ENCODE measurements around the gene KLHL24.
"Not testable (repeated sequence)": the region's sequence is repeated elsewhere in the genome, so short reads cannot be mapped to it uniquely, and the experiment has no call there.

The KLHL24 gene

DNA sequence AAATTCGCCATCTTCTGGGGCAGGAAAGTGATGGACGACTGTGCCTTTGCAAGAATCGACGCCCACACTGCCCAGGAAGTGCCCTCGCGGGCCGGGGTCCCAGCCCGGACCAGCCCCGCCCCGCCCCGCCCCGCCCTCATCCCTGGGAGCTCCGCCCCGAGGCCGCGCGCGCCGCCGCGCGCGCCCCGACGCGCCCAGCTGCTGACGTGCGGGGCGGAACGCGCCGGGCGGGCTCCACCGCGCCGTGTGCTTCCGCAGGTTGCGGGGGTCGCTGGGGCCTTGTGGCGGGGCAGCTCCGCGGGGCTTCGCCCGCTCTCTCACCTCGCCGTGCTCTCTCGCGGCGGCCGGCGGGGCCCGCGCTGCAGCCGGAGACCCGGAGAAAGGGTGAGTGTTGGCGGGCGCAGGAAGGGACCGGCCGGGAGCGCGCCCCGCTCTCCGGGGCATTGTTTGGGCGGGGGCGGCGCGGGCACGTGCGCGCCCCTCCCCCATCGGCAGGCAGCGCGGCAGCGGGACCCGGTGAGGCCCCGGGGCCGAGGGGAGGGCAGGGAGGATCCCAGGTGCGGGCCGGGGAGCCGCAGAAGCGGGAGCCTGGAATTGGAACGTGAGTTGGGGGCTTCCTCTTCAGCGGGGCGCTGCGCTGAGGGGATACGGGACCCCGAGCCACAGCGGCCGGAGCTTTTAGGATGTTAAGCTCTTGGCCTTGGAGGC, 62.3 kb downstream of the KLHL24 start, which contains the start of gene YEATS2:
TSS of gene YEATS2 (plus strand) at position 188 of the 708 bp plus-strand sequence. CDS start 17,366 bp downstream, outside the sequence.
- DNase-seq, result peak; percentile 55

DNA sequence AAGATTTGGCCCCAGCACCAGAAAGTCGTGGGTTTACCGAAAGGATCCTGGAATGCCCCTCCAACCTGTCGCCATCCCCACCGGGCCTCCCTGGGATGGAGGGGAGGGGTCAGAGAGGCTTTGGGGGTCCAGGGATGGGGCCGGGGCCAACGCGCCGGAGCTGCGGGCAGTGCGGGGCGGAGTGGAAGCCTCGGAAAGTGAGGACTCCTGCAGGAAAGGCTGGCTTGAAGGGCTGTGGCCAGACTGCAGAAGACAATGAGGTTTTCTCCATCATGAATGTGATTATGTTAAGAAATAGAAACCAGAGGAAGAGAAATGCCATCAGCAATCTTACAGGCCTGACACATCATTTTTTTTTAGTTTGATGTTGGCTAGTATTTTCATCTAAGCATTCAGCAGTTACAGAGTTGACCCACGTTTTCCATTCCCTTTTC, 62.9 kb downstream of the KLHL24 start:
- DNase-seq, result no peak

DNA sequence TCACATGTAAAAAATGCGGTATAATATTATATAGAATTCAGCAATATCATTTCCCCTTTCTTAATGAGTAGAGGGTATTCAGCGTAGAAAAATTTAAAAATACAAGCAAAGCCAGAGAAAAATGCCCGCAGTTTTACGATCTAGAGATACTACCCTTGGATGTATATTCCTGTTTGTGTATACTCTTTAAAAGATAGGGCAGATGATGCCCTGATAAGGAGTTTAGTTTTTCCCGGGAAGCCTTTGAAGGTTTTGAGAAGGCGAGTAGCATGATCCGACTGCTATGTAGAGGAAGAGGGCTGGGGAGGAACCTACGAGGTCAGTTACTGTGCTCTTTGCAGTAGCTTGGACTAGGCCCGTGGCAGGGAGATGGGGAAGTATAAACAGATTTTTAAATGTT, 63.3 kb downstream of the KLHL24 start:
- no peak for DNase-seq

DNA sequence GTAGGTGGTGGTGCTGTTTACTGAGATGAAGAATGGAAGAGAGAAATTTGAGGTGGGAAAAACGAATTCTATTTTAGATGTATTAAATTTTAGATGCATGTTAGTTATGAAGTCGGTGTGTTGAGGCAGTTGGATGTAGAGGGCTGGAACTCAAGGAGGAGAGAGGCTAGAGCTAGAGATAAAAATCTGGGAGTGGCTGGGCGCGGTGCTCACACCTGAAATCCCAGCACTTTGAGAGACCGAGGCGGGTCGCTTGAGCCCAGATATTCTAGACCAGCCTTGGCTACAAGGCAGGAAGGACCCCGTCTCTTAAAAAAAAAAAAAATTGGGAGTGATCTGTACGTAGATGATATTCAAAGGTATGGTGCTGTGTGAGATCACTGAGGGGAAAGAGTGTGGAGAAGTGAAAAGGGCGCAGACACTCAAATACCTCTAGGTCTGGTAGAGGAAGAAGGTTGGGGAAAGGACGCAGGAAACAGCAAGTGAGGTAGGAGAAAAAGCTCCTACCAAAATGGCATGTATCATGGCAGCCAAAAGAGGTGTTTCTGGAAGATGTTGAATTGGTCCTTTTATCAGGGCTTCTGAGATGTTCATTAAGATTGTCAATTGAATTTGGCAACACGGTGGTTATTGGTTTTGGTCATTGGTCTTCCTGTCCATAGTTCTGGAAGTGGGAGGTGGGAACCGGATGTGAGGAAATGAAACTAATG, 64.0 kb downstream of the KLHL24 start:
- DNase-seq, result no peak

DNA sequence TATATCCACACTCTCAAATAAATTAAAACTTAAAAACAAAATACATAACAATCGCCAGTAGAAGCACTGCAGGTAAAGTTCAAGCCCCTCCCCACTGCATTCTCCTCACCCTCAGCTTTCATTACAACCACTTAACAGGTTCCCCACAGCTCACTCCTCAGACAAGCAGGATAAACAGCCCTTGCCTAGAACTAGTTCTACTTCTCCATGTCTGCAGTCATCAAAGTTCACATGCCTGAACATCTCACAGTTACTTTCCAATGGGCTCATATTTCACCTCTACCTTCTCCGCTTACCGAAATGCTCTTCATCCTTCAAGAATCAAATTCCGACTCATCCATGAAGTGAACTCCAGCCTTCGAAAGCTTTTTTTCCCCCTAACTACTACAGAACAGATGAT, 66.3 kb downstream of the KLHL24 start:
- no peak for DNase-seq

DNA sequence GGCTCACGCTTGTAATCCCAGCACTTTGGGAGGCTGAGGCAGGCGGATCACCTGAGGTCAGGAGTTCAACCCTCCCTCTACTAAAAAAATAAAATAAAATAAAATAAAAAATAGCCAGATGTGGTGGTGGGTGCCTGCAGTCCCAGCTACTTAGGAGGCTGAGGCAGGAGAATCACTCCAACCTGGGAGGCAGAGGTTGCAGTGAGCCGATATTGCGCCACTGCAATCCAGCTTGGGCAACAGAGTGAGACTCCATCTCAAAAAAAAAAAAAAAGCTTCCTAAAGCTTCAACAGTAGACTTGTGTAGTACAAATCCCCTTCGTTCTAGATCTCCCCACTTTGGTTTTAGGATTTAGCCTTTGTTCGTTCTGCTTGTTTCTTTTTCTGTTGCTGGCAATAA, 68.5 kb downstream of the KLHL24 start:
- not testable (repeated sequence) for DNase-seq

DNA sequence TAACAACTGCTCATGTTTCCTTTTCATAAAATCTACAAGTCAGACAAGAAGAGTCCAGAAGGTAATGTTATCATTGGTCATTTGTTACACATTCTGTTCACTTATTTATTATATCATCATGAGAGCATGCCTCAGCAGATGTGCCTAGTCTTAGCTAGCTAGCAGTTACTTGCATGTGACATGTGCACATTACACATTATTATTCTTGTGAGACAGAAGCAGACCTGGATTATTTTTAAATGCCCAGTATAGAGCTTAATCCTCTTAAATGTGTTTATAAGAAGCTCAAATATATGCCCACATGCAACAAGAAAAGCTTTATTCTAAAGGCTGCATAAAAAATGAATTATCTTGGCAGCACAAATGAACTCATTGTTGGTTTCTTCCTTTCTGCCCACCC, 74.8 kb downstream of the KLHL24 start:
- DNase-seq, result no peak

DNA sequence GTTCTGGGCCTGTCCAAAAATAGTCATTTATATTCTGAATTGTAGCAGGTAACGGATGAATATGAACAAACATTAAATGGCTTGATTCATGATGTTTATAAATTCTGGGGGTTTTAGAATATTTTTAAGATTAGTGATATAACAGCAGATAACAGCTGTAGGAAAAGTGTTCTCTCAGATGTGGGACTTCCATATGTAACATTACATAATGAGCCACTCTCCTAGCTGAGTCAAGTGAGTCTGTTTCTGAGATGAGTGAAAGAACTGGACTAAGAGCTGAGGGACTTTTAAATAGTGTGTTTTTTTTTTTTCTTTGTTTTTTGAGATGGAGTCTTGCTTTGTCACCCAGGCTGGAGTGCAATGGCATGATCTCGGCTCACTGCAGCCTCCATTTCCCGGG, 76.1 kb downstream of the KLHL24 start:
- no peak for DNase-seq

DNA sequence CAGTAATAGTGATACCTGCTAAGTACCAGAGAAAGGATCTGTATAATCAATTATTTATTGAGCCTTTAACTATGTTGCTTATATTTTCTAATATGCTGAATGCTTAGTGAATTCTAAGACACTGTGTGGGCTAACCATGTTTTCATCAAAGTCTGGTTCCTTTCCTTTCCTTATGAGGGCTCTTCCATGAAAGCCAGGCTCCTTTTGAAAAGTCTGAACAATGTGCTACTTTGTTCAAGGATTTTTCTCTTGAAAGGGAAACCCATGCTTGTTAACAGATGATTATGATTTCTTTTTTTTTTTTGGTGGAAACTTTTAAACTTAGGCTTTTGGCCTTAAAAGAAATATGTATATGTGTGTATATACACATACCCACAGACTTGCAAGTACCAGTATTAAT, 79.2 kb downstream of the KLHL24 start:
- no peak for DNase-seq

DNA sequence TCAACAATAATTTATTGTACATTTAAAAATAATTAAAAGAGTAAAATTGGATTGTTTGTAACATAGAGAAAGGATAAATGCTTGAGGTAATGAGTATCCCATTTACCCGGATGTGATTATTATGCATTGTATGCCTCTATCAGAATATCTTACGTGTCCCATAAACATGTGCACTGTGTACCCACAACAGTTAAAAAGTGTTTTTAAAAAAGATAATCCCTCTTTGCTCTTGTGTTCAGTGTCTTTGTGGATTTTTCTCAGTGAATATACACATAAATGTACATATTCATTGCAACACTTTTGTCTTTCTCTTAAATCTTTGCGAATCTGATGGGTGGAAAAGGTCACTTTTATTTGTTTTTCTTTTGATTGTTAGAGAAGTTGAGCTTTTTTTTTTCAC, 82.6 kb downstream of the KLHL24 start:
- DNase-seq, result no peak

DNA sequence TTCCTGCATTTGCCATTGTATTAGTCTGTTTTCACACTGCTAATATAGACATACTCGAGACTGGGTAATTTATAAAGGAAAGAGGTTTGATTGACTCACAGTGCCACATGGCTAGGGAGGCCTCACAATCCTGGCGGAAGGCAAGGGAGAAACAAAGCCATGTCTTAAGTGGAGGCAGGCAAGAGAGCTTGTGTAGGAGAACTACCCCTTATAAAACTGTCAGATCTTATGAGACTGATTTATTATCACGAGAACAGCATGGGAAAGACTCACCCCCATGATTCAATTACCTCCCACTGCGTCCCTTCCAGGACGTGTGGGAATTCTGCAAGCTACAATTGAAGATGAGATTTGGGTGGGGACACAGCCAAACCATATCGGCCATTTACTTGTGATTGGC, 90.0 kb downstream of the KLHL24 start:
- no peak for DNase-seq

DNA sequence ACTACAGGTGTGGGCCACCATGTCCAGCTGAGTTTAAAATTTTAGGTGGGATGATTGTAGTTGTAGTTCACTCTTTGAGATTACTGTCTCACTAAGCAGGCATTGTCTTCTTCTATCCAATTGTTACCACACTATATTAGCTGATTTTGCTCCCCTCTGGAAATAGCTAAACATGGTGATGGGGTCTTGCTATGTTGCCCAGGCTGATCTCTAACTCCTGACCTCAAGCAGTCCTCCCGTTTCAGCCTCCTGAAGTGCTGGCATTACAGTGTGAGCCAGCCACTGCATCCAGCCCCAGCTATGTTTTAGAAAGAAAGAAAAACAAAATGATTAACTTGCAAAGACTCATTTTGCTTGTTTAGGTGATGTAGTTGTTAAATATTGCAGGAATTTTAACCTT, 92.8 kb downstream of the KLHL24 start:
- DNase-seq, result no peak

DNA sequence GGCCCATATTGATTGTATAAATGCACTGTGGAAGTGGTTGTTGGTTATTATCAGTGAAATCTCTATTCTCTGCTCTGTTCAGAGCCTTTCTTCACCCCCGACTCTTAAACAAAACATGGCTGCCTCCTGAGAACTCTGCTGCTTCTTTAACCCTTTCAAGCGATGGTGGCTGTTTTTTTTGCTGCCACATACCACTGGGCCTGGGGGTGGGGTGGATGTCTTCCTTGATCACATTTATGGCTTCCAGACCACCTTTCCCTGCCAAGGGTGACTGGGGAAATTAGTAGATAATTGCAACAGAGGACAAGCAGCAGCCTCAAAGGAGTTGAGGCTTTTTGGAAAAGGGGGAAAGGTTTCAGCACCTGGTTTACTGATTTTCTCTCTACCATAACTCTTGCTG, 94.9 kb downstream of the KLHL24 start:
- DNase-seq, result no peak

DNA sequence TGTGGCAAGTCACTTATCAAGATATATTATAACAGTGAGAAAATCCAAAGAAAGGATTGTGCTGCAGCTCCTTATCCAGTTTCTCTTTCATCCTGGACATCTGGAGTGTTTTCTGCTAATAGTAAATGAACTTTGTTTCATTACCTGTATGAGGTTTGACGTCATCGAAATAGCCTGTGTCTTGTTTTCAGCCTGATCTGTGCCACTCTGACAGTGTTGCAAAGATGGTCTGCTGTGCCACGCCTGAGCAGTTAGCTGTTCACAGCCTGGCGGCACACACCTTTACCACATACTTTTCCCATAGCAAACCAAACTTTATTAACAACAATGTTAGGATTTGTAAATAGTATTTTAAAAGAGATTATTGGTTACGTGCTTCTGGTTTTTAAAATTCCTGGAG, 96.2 kb downstream of the KLHL24 start:
- DNase-seq, result no peak

DNA sequence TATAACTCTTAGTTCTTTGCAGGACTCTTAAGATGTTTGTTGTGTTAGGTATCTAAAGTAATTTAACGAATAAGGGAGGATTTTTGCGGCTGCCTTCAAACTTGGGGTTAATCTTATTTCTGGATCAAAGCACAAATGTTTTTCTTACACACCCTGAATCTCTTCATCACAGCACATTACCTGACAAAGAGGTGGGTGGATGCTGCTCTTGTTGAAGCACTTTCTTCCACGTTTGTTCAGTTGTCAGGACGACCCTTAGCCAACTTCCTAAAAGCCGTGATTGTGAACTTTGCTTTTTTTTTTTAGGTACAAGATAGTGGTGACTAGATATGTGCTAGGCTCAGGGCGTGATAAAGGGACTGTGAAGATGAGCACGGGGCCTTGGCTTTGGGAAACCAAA, 98.1 kb downstream of the KLHL24 start:
- DNase-seq, result no peak
